ENCODE results near the gene RAB9A.

DNA sequence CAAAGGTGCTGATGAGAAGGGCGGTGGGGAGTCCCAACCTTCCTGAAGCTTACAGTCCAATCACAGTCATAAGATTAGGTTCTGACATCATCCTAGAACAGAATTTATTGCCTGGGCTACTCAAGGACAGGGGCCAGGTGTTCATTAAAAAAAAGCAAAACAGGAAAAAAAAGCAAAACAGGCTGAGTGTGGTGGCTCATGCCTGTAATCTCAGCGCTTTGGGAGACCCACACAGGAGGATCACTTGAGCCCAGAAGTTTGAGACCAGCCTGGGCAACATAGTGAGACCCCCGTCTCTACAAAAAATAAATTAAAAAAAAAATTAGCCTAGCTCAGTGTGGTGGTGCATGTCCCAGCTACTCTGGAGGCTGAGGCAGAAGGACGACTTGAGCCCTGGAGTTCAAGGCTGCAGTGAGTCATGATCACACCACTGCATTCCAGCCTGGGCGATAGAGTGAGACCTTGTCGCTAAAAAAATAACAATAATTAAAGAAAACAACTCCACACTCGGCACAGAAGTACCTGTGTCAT lies 3.0 kb downstream of the RAB9A start:
- TF ChIP-seq, protein P1, sequence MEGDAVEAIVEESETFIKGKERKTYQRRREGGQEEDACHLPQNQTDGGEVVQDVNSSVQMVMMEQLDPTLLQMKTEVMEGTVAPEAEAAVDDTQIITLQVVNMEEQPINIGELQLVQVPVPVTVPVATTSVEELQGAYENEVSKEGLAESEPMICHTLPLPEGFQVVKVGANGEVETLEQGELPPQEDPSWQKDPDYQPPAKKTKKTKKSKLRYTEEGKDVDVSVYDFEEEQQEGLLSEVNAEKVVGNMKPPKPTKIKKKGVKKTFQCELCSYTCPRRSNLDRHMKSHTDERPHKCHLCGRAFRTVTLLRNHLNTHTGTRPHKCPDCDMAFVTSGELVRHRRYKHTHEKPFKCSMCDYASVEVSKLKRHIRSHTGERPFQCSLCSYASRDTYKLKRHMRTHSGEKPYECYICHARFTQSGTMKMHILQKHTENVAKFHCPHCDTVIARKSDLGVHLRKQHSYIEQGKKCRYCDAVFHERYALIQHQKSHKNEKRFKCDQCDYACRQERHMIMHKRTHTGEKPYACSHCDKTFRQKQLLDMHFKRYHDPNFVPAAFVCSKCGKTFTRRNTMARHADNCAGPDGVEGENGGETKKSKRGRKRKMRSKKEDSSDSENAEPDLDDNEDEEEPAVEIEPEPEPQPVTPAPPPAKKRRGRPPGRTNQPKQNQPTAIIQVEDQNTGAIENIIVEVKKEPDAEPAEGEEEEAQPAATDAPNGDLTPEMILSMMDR (conservative IDR thresholded peaks at IDR 0.05), result no peak
- TF ChIP-seq EZH2 (IDR thresholded peaks at IDR 0.05; ENCODE audit: low read depth), result no peak

Measured in PC-9 (cell line).